ENCODE measurements around the gene FLT3. TPM values are rescaled to one million over a fixed set of nuclear protein-coding genes. Genes with fewer than 3 reads are reported as not detected.

The FLT3 gene
- polyA plus RNA-seq, 3 donors: 0.21 to 0.37 (median 0.22) TPM

- DNase-seq: no peak
Measured at GRCh38 chr13:27962128-27962841, 138.1 kb downstream of the FLT3 start.

GRCh38 chr13:27961227-27962085 lies 138.9 kb downstream of the FLT3 start:
- no peak for DNase-seq

- no peak for DNase-seq
Measured at GRCh38 chr13:27960362-27961226, 139.8 kb downstream of the FLT3 start.

GRCh38 chr13:27959976-27960361 lies 140.4 kb downstream of the FLT3 start:
- no peak for DNase-seq

- no peak for DNase-seq
Measured at GRCh38 chr13:27956576-27957300, 143.6 kb downstream of the FLT3 start.

- no peak for DNase-seq
Measured at GRCh38 chr13:27955014-27955591, 145.3 kb downstream of the FLT3 start.

GRCh38 chr13:27954406-27954851 lies 145.9 kb downstream of the FLT3 start:
- DNase-seq: no peak

GRCh38 chr13:27953676-27954405 lies 146.5 kb downstream of the FLT3 start:
- peak; percentile 81 for DNase-seq

Other genes starting within 250 kb of the FLT3 start
- gene PDX1, start 180.6 kb downstream of the FLT3 start, polyA plus RNA-seq (ENCODE audit: insufficient read length in 3 of 3): not detected
- gene CDX2, start 131.3 kb downstream of the FLT3 start, polyA plus RNA-seq (ENCODE audit: insufficient read length in 3 of 3): not detected
- not detected for gene URAD, start 111.9 kb downstream of the FLT3 start, polyA plus RNA-seq (ENCODE audit: insufficient read length in 3 of 3)
- 10 to 100 TPM; 42.1 to 61.3 (median 59.0) TPM for gene PAN3, start 38.0 kb upstream of the FLT3 start, polyA plus RNA-seq (ENCODE audit: insufficient read length in 3 of 3)